Measurements from ENCODE around the gene MAP3K20. TPM values are rescaled to one million over a fixed set of nuclear protein-coding genes. Genes with fewer than 3 reads are reported as not detected.
"Not testable (repeated sequence)": the region's sequence is repeated elsewhere in the genome, so short reads cannot be mapped to it uniquely, and the experiment has no call there.

Gene MAP3K20
- total and polyA plus RNA-seq, 2 donors (not counting 3 experiments of a cell fraction or from before 2014, with no cell fraction given) = 7.8 to 31.5 TPM

DNA sequence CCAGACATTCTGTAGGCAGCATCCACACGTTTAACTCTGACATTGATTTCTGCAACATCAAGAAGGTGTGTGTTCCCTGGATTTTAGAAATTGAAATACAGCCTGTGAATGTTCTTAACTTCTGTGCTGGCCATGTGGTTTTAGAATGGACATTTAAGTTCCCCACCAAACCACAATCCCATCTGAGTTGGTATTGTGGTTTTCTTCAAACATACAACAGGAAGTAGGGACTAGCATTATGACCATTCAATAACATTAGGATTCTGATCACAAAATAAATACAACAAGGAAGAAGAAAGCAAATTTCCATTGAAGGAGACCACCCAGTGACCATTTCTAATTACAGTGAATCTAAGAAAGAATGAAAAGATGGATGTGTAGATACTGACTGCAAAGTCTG lies 51.2 kb downstream of the MAP3K20 start:
- Histone ChIP-seq H3K79me2 (ENCODE audit: control insufficient read depth, insufficient read depth, low read length) (no peaks in the 10 kb centered on the region), H3K9me1 (replicated peaks; ENCODE audit: control insufficient read depth, extremely low read depth, insufficient read depth, low read length) (no peaks in the 10 kb centered on the region), H3K9me3 (replicated peaks; ENCODE audit: control insufficient read depth, insufficient read depth, low read length) (no peaks in the 10 kb centered on the region), H3K4me2 (ENCODE audit: insufficient read depth, low read length) (no peak overlapping the region), H3K27ac (ENCODE audit: insufficient read depth, low read depth, low read length) (no peak overlapping the region), H4K20me1 (replicated peaks; ENCODE audit: control insufficient read depth, extremely low read depth, insufficient read depth, low read length) (no peaks in the 10 kb centered on the region), H3K4me3 (replicated peaks in 1 of 3; ENCODE audit: insufficient read depth in 1 of 3, low read depth in 1 of 3, low read length in 3 of 3) (no peak overlapping the region), H3K4me1 (ENCODE audit: control insufficient read depth, extremely low read depth, insufficient read depth, low read length) (no peaks in the 10 kb centered on the region), H2AFZ (ENCODE audit: low read depth, low read length) (no peak overlapping the region), H3K27me3 (ENCODE audit: control insufficient read depth in 2 of 2, insufficient read depth in 2 of 2, low read length in 2 of 2) (no peaks in the 10 kb centered on the region), H3K9ac (replicated peaks; ENCODE audit: extremely low read depth, insufficient read depth, low read length) (no peak overlapping the region), H3K36me3 (ENCODE audit: control insufficient read depth in 2 of 2, extremely low read depth in 1 of 2, insufficient read depth in 2 of 2, low read length in 2 of 2) (no peaks in the 10 kb centered on the region)
- ChIA-PET CTCF (no interaction called here), POLR2A (no interaction called here)
- FAIRE-seq (no peak), DNase-seq (ENCODE audit: low read depth, low spot score) (no peak)
- no peak for TF ChIP-seq POLR2A (IDR thresholded peaks at IDR 0.05; ENCODE audit: low read depth, low read length)
- BruUV-seq (replicated peaks) = no TSS peak
- dilution Hi-C loops (cut with MboI; ENCODE audit: extremely low pct_ligation_motif_present, low sequenced_read_pairs) = no loop called here
- intact Hi-C loops (cut with micrococcal nuclease) = no loop called here

DNA sequence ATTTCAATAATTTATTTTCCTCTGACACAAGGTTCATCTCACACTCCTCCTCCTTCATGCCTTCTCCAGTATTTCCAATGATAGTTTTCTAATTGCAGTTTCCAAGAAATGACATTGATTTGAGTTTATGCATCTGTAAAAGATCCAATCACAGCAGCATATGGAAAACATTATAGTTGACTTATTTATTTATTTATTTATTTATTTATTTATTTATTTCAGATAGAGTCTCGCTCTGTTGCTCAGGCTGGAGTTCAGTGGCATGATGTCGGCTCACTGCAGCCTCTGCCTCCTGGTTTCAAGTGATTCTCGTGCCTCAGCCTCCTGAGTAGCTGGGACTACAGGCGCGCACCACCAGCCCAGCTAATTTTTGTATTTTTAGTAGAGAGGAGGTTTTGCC lies 52.5 kb downstream of the MAP3K20 start:
- FAIRE-seq; H3K9me1 ChIP-seq (replicated peaks; ENCODE audit: control insufficient read depth, extremely low read depth, insufficient read depth, low read length); H3K36me3 ChIP-seq (ENCODE audit: control insufficient read depth in 2 of 2, extremely low read depth in 1 of 2, insufficient read depth in 2 of 2, low read length in 2 of 2); H3K4me3 ChIP-seq (replicated peaks in 1 of 3; ENCODE audit: insufficient read depth in 1 of 3, low read depth in 1 of 3, low read length in 3 of 3); H3K4me2 ChIP-seq (ENCODE audit: insufficient read depth, low read length); DNase-seq (ENCODE audit: low read depth, low spot score); BruUV-seq (replicated peaks); H3K79me2 ChIP-seq (ENCODE audit: control insufficient read depth, insufficient read depth, low read length); dilution Hi-C loops (cut with MboI; ENCODE audit: extremely low pct_ligation_motif_present, low sequenced_read_pairs); H2AFZ ChIP-seq (ENCODE audit: low read depth, low read length); H3K9me3 ChIP-seq (replicated peaks; ENCODE audit: control insufficient read depth, insufficient read depth, low read length); POLR2A ChIA-PET; intact Hi-C loops (cut with micrococcal nuclease); H3K4me1 ChIP-seq (ENCODE audit: control insufficient read depth, extremely low read depth, insufficient read depth, low read length); H4K20me1 ChIP-seq (replicated peaks; ENCODE audit: control insufficient read depth, extremely low read depth, insufficient read depth, low read length); H3K27me3 ChIP-seq (ENCODE audit: control insufficient read depth in 2 of 2, insufficient read depth in 2 of 2, low read length in 2 of 2); H3K9ac ChIP-seq (replicated peaks; ENCODE audit: extremely low read depth, insufficient read depth, low read length); H3K27ac ChIP-seq (ENCODE audit: insufficient read depth, low read depth, low read length): not testable (repeated sequence)
- CTCF ChIA-PET = interaction anchor here (1.0 to 1.7 kb wide), 2 partner anchors 9 to 42 kb away, joined by 4 to 6 read pairs; no protein-coding TSS in a partner anchor
